SK-N-MC (cell line): ENCODE data around the gene HACE1.

Experiments used
- EZH2 ChIP-seq: fragments of 200-600 bp; sonication (generic); IDR thresholded peaks from one replicate; pipeline ENCODE4 v1.6.1; 2017; ENCODE audit warnings: antibody characterized with exemption
- POLR2AphosphoS5 ChIP-seq: IDR thresholded peaks from 2 replicates; pipeline ENCODE4 v1.6.1; 2012; ENCODE audit warnings: mild to moderate bottlenecking, low read depth, low read length, borderline replicate concordance

GRCh38 chr6:104686550-104687175, 173.1 kb downstream of the HACE1 start:
- TF ChIP-seq EZH2 (no peak), POLR2AphosphoS5 (no peak)
